ENCODE results near the gene TBC1D23. TPM values are rescaled to one million over a fixed set of nuclear protein-coding genes. Genes with fewer than 3 reads are reported as not detected.

TBC1D23 gene
- total RNA-seq, 1 donor from 2014 or later = 33.2 TPM

GRCh38 chr3:100221159-100221558, 39.6 kb upstream of the TBC1D23 start:
- H3K4me1 Mint-ChIP-seq (ENCODE audit: low read depth, unreplicated experiment) = no peaks in the 10 kb centered on the region
- peaks cover 2% of the 10 kb centered on the region for H3K9me3 Mint-ChIP-seq (ENCODE audit: unreplicated experiment)
- H3K27me3 Mint-ChIP-seq (ENCODE audit: unreplicated experiment) = peaks cover 3% of the 10 kb centered on the region
- H3K4me3 Mint-ChIP-seq (ENCODE audit: unreplicated experiment) = no peak overlapping the region
- DNase-seq = no peak
- no peak overlapping the region for H3K27ac Mint-ChIP-seq (ENCODE audit: unreplicated experiment)
- TF ChIP-seq CTCF (IDR thresholded peaks at IDR 0.05; ENCODE audit: partially characterized antibody, unreplicated experiment) = no peak
- H3K36me3 Mint-ChIP-seq (ENCODE audit: unreplicated experiment) = peaks cover 9% of the 10 kb centered on the region

GRCh38 chr3:100225193-100225592, 35.6 kb upstream of the TBC1D23 start:
- no peak overlapping the region for H3K27ac Mint-ChIP-seq (ENCODE audit: unreplicated experiment)
- H3K27me3 Mint-ChIP-seq (ENCODE audit: unreplicated experiment) = peaks cover 3% of the 10 kb centered on the region
- no peak for DNase-seq
- TF ChIP-seq CTCF (IDR thresholded peaks at IDR 0.05; ENCODE audit: partially characterized antibody, unreplicated experiment) = no peak
- no peaks in the 10 kb centered on the region for H3K4me1 Mint-ChIP-seq (ENCODE audit: low read depth, unreplicated experiment)
- H3K36me3 Mint-ChIP-seq (ENCODE audit: unreplicated experiment) = no peaks in the 10 kb centered on the region
- H3K9me3 Mint-ChIP-seq (ENCODE audit: unreplicated experiment) = no peaks in the 10 kb centered on the region
- H3K4me3 Mint-ChIP-seq (ENCODE audit: unreplicated experiment) = no peak overlapping the region

GRCh38 chr3:100225883-100226282, 34.9 kb upstream of the TBC1D23 start:
- no peak for TF ChIP-seq CTCF (IDR thresholded peaks at IDR 0.05; ENCODE audit: partially characterized antibody, unreplicated experiment)
- H3K27ac Mint-ChIP-seq (ENCODE audit: unreplicated experiment) = no peak overlapping the region
- no peak for DNase-seq
- H3K27me3 Mint-ChIP-seq (ENCODE audit: unreplicated experiment) = peaks cover 1% of the 10 kb centered on the region
- H3K4me3 Mint-ChIP-seq (ENCODE audit: unreplicated experiment) = no peak overlapping the region
- H3K4me1 Mint-ChIP-seq (ENCODE audit: low read depth, unreplicated experiment) = no peaks in the 10 kb centered on the region
- H3K9me3 Mint-ChIP-seq (ENCODE audit: unreplicated experiment) = no peaks in the 10 kb centered on the region
- H3K36me3 Mint-ChIP-seq (ENCODE audit: unreplicated experiment) = no peaks in the 10 kb centered on the region

GRCh38 chr3:100226712-100227429, 33.9 kb upstream of the TBC1D23 start:
- H3K36me3 Mint-ChIP-seq (ENCODE audit: unreplicated experiment) = no peaks in the 10 kb centered on the region
- H3K4me3 Mint-ChIP-seq (ENCODE audit: unreplicated experiment) = no peak overlapping the region
- TF ChIP-seq CTCF (IDR thresholded peaks at IDR 0.05; ENCODE audit: partially characterized antibody, unreplicated experiment) = no peak
- no peak overlapping the region for H3K27ac Mint-ChIP-seq (ENCODE audit: unreplicated experiment)
- H3K27me3 Mint-ChIP-seq (ENCODE audit: unreplicated experiment) = no peaks in the 10 kb centered on the region
- no peaks in the 10 kb centered on the region for H3K9me3 Mint-ChIP-seq (ENCODE audit: unreplicated experiment)
- no peaks in the 10 kb centered on the region for H3K4me1 Mint-ChIP-seq (ENCODE audit: low read depth, unreplicated experiment)
- DNase-seq = no peak

- no peak overlapping the region for H3K27ac Mint-ChIP-seq (ENCODE audit: unreplicated experiment)
These were observed 33.3 kb upstream of the TBC1D23 start for GRCh38 chr3:100227511-100227921.

More at GRCh38 chr3:100227511-100227921, 33.3 kb upstream of the TBC1D23 start:
- TF ChIP-seq CTCF (IDR thresholded peaks at IDR 0.05; ENCODE audit: partially characterized antibody, unreplicated experiment) = no peak
- Mint-ChIP-seq H3K4me1 (ENCODE audit: low read depth, unreplicated experiment) (no peaks in the 10 kb centered on the region), H3K27me3 (ENCODE audit: unreplicated experiment) (no peaks in the 10 kb centered on the region), H3K36me3 (ENCODE audit: unreplicated experiment) (no peaks in the 10 kb centered on the region), H3K4me3 (ENCODE audit: unreplicated experiment) (no peak overlapping the region), H3K9me3 (ENCODE audit: unreplicated experiment) (no peaks in the 10 kb centered on the region)
- DNase-seq = no peak
